ENCODE results near the gene BATF3. TPM values are rescaled to one million over a fixed set of nuclear protein-coding genes. Genes with fewer than 3 reads are reported as not detected.
A peak's percentile ranks its signal among the peaks of the same experiment; 100 is the strongest.
"Not testable (repeated sequence)": the region's sequence is repeated elsewhere in the genome, so short reads cannot be mapped to it uniquely, and the experiment has no call there.

The BATF3 gene
- total and polyA plus RNA-seq, 2 experiments from 2014 or later = 0.46 to 0.86 TPM

DNA sequence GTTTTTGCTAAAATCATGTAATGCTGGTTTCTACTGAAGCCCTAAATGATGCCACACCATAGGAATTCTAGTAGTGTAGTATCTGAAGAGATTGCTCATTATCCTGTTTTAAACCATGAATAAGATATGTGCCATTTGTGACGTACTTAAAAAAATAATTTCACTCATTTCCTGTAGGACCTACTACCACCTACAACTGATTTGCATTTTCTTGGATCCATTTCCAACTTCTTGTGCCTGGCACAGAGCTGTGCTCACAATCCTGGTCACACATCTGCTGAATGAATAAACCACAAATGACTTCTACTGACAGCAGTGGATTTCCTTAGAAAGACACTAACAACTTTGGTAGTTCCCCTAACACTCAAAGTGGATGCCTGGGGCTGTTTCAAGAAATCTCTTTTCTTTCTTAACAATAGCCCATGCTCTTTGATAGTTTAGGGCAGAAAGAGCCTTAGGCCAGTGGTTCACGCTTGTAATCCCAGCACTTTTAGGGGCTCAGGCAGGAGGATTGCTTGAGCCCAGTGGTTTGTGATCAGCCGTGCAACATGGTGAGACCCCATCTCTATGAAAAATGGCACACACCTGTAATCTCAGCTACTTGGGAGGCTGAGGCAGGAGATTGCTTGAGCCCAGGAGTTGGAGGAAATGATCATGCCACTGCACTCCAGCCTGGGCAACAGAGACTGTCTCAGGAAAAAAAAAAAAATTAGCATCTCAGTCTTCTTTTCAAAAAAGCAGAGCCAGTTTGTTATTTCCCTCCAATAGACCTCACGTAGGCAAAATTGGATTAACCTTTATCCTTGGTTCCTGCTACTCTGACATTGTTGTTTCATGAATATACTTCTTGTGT is 13.0 kb upstream of the BATF3 start:
- no peak overlapping the region for H3K4me3 ChIP-seq
- TF ChIP-seq EZH2phosphoT487 (IDR thresholded peaks at IDR 0.05; ENCODE audit: insufficient read depth, low read depth) (0 out of 2 replicates have a peak, but pooled peaks have one; percentile 43), EZH2 (IDR thresholded peaks at IDR 0.05; ENCODE audit: insufficient read depth, poor library complexity, severe bottlenecking) (no peak)
- peaks cover 17% of the 10 kb centered on the region for H3F3A ChIP-seq (ENCODE audit: insufficient read depth)
- no peaks in the 10 kb centered on the region for H3K36me3 ChIP-seq (ENCODE audit: low read depth)
- in situ Hi-C loops (cut with MboI) = no loop called here
- peak overlapping the region; percentile 15; the same call in 1 of the 2 replicates for H2AFZ ChIP-seq
- peak overlapping the region; percentile 35 for H3K9ac ChIP-seq
- WGBS, 2 experiments (ENCODE audit: low coverage in 1 of 2, low lambda C conversion rate in 2 of 2, missing lambda C conversion rate in 2 of 2) = 61 to 62% methylated on average over 4 of the region's 4 CpGs
- H3K4me2 ChIP-seq (ENCODE audit: unreplicated experiment) = peak overlapping the region; percentile 39
- peak overlapping the region; percentile 62 for H3K27ac ChIP-seq
- no peaks in the 10 kb centered on the region for H4K20me1 ChIP-seq (ENCODE audit: insufficient read depth)
- no peaks in the 10 kb centered on the region for H3K79me2 ChIP-seq (ENCODE audit: insufficient read depth)
- no peaks in the 10 kb centered on the region for H3K27me3 ChIP-seq (replicated peaks; ENCODE audit: insufficient read depth)
- H3K9me3 ChIP-seq (ENCODE audit: low read depth) = no peaks in the 10 kb centered on the region
- no peaks in the 10 kb centered on the region for H3K9me2 ChIP-seq (ENCODE audit: insufficient read depth)
- H3K4me1 ChIP-seq (ENCODE audit: insufficient read depth) = peaks cover 14% of the 10 kb centered on the region
- DNase-seq = peak; percentile 89

DNA sequence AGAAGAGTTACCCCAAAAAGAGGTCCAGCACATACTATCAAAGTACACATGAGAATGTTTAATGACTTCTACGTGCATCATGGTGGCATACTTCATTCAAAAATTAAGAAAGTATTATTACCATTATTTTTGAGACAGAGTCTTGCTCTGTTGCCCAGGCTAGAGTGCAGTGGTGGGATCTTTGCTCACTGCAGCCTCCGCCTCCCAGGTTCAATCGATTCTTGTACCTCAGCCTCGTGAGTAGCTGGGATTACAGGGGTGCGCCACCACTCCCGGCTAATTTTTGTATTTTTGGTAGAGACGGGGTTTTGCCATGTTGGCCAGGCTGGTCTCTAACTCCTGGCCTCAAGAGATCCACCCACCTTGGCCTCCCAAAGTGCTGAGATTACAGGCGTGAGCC is 12.3 kb upstream of the BATF3 start:
- H3K9me3 ChIP-seq (ENCODE audit: low read depth); H4K20me1 ChIP-seq (ENCODE audit: insufficient read depth); H3K4me3 ChIP-seq; in situ Hi-C loops (cut with MboI); H3K4me2 ChIP-seq (ENCODE audit: unreplicated experiment); H3K79me2 ChIP-seq (ENCODE audit: insufficient read depth); H3K9me2 ChIP-seq (ENCODE audit: insufficient read depth); H3K27me3 ChIP-seq (replicated peaks; ENCODE audit: insufficient read depth); H2AFZ ChIP-seq; DNase-seq; H3K36me3 ChIP-seq (ENCODE audit: low read depth): not testable (repeated sequence)
- peak overlapping the region; percentile 62 for H3K27ac ChIP-seq
- 84 to 85% methylated on average over 8 of the region's 8 CpGs for WGBS, 2 experiments (ENCODE audit: low coverage in 1 of 2, low lambda C conversion rate in 2 of 2, missing lambda C conversion rate in 2 of 2)
- peaks cover 17% of the 10 kb centered on the region for H3F3A ChIP-seq (ENCODE audit: insufficient read depth)
- peaks cover 14% of the 10 kb centered on the region for H3K4me1 ChIP-seq (ENCODE audit: insufficient read depth)
- H3K9ac ChIP-seq = 0 out of 2 replicates have a peak overlapping the region, but pooled peaks have one; percentile 19

DNA sequence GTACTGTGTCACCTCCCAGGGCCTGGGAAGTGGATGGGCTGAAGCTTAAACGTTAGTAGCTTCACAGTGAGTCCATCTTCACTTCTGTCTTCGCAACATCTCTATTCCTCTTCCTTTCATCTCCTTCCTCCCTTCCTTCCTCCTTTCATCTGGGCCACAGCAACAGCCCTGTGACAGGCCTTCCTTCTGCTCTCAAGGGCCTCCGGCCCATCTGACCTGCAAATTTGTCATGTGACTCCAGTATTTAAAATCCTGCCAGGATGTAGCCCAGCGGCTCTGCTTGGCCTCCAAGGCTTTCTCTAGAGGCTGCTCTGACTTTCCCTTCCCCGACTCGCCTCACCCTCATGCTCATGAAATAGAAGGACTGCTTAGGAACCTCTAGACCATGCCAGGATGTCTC is 10.9 kb upstream of the BATF3 start:
- H3K4me1 ChIP-seq (ENCODE audit: insufficient read depth) = peaks cover 14% of the 10 kb centered on the region

DNA sequence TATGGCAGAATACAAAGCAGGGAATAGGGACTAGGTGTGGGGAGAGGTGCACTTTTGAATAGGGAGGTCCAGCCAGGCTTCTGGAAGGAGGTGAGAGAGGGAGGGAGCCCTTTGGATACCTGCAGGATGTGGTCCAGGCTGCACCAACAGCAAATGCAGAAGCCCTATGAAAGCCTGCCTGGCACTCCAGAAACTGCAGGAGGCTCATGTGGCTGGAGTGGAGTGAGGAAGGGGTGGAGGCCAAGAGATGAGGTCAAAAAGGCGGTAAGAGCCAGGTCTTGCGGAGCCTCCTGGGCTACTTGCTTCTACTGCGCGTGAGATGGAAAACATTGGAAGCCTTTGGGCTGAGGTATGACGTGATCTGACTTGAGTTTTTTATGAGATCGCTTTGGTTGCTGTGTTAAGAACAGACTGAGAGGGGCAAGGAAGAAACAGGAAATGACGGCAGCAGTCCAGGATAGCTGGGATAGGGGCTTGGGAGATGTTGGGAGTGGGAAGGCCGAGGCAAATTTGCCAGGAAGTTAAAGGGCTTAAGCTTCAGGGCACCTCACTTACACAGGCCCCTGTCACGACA is 4.4 kb upstream of the BATF3 start:
- Histone ChIP-seq H3K4me3 (no peak overlapping the region), H3K9me2 (ENCODE audit: insufficient read depth) (no peaks in the 10 kb centered on the region), H3K79me2 (ENCODE audit: insufficient read depth) (no peaks in the 10 kb centered on the region), H3K9ac (no peak overlapping the region), H3K27ac (no peak overlapping the region), H3F3A (ENCODE audit: insufficient read depth) (peaks cover 21% of the 10 kb centered on the region), H3K27me3 (replicated peaks; ENCODE audit: insufficient read depth) (no peaks in the 10 kb centered on the region), H2AFZ (no peak overlapping the region), H4K20me1 (ENCODE audit: insufficient read depth) (no peaks in the 10 kb centered on the region), H3K4me2 (ENCODE audit: unreplicated experiment) (no peak overlapping the region), H3K36me3 (ENCODE audit: low read depth) (no peaks in the 10 kb centered on the region), H3K4me1 (ENCODE audit: insufficient read depth) (no peaks in the 10 kb centered on the region), H3K9me3 (ENCODE audit: low read depth) (no peaks in the 10 kb centered on the region)
- no peak for TF ChIP-seq EZH2phosphoT487 (IDR thresholded peaks at IDR 0.05; ENCODE audit: insufficient read depth, low read depth)
- no peak for TF ChIP-seq EZH2 (IDR thresholded peaks at IDR 0.05; ENCODE audit: insufficient read depth, poor library complexity, severe bottlenecking)
- in situ Hi-C loops (cut with MboI) = no loop called here
- no peak for DNase-seq
- 86 to 88% methylated on average over 9 of the region's 9 CpGs for WGBS, 2 experiments (ENCODE audit: low coverage in 1 of 2, low lambda C conversion rate in 2 of 2, missing lambda C conversion rate in 2 of 2)

More for the DNA sequence above, 10.9 kb upstream of the BATF3 start:
- no peak for TF ChIP-seq EZH2phosphoT487 (IDR thresholded peaks at IDR 0.05; ENCODE audit: insufficient read depth, low read depth)
- TF ChIP-seq EZH2 (IDR thresholded peaks at IDR 0.05; ENCODE audit: insufficient read depth, poor library complexity, severe bottlenecking) = no peak
- Histone ChIP-seq H3K4me3 (no peak overlapping the region), H2AFZ (no peak overlapping the region), H3K9me2 (ENCODE audit: insufficient read depth) (no peaks in the 10 kb centered on the region), H3K27me3 (replicated peaks; ENCODE audit: insufficient read depth) (no peaks in the 10 kb centered on the region), H3F3A (ENCODE audit: insufficient read depth) (peaks cover 17% of the 10 kb centered on the region), H3K4me2 (ENCODE audit: unreplicated experiment) (no peak overlapping the region), H3K27ac (no peak overlapping the region), H3K79me2 (ENCODE audit: insufficient read depth) (no peaks in the 10 kb centered on the region), H4K20me1 (ENCODE audit: insufficient read depth) (no peaks in the 10 kb centered on the region), H3K36me3 (ENCODE audit: low read depth) (no peaks in the 10 kb centered on the region), H3K9me3 (ENCODE audit: low read depth) (no peaks in the 10 kb centered on the region), H3K9ac (no peak overlapping the region)
- WGBS, 2 experiments (ENCODE audit: low coverage in 1 of 2, low lambda C conversion rate in 2 of 2, missing lambda C conversion rate in 2 of 2) = 86 to 87% methylated on average over 6 of the region's 6 CpGs
- no peak for DNase-seq
- in situ Hi-C loops (cut with MboI) = no loop called here
